GM23338 (cell line): ENCODE measurements around the gene CCDC184.

Experiments used
- CREB1 ChIP-seq: fragments of 250-450 bp; sonication (Bioruptor Pico); IDR thresholded peaks from 2 replicates; pipeline ENCODE4 v1.5.0; 2020; ENCODE audit warnings: low read depth, mild to moderate bottlenecking, moderate library complexity
- EZH2 ChIP-seq: fragments of 200-600 bp; sonication (generic); IDR thresholded peaks from one replicate; pipeline ENCODE4 v1.8.0; 2017; ENCODE audit warnings: antibody characterized with exemption, mild to moderate bottlenecking, low read depth; ENCODE audit not compliant: unreplicated experiment
- EZH2phosphoT487 ChIP-seq: fragments of 200-600 bp; sonication (generic); IDR thresholded peaks from one replicate; pipeline ENCODE4 v1.8.1; 2018; ENCODE audit warnings: antibody characterized with exemption; ENCODE audit not compliant: unreplicated experiment
- JUNB ChIP-seq: IDR thresholded peaks from one replicate; pipeline ENCODE4 v1.6.1; 2016; ENCODE audit warnings: antibody characterized with exemption; ENCODE audit not compliant: unreplicated experiment
- NANOG ChIP-seq: IDR thresholded peaks from 2 replicates; pipeline ENCODE4 v1.6.1; 2016; ENCODE audit warnings: antibody characterized with exemption, borderline replicate concordance
- POLR2AphosphoS5 ChIP-seq: IDR thresholded peaks from 2 replicates; pipeline ENCODE4 v1.6.1; 2016; ENCODE audit warnings: antibody characterized with exemption, low read depth
- STAT1 ChIP-seq: IDR thresholded peaks from one replicate; pipeline ENCODE4 v1.6.1; 2016; ENCODE audit warnings: antibody characterized with exemption; ENCODE audit not compliant: unreplicated experiment
- ZNF114 ChIP-seq: fragments of 250-450 bp; sonication (Bioruptor Pico); IDR thresholded peaks from 2 replicates; pipeline ENCODE4 v1.5.0; 2020; ENCODE audit warnings: mild to moderate bottlenecking, moderate library complexity
- ZNF331 ChIP-seq: fragments of 250-450 bp; sonication (Bioruptor Pico); IDR thresholded peaks from 2 replicates; pipeline ENCODE4 v1.5.0; 2020; ENCODE audit warnings: low read depth, mild to moderate bottlenecking, moderate library complexity
- TF ChIP-seq, protein P1 (sequence below), 2 experiments: fragments of 200-600 bp in 1 of 2; sonication (generic) in 1 of 2; conservative IDR thresholded peaks; 2 replicates each; pipeline versions ENCODE4 v1.5.1 to v1.6.1; 2016 to 2017; ENCODE audit warnings: antibody characterized with exemption in 2 of 2, low read depth in 2 of 2, mild to moderate bottlenecking in 2 of 2, moderate library complexity in 1 of 2
- TF ChIP-seq, protein P2 (sequence below): IDR thresholded peaks from one replicate; pipeline ENCODE4 v1.6.1; 2018; ENCODE audit warnings: antibody characterized with exemption; ENCODE audit not compliant: unreplicated experiment
- TF ChIP-seq, protein P3 (sequence below): IDR thresholded peaks from 2 replicates; pipeline ENCODE4 v1.6.1; 2016; ENCODE audit warnings: antibody characterized with exemption

DNA sequence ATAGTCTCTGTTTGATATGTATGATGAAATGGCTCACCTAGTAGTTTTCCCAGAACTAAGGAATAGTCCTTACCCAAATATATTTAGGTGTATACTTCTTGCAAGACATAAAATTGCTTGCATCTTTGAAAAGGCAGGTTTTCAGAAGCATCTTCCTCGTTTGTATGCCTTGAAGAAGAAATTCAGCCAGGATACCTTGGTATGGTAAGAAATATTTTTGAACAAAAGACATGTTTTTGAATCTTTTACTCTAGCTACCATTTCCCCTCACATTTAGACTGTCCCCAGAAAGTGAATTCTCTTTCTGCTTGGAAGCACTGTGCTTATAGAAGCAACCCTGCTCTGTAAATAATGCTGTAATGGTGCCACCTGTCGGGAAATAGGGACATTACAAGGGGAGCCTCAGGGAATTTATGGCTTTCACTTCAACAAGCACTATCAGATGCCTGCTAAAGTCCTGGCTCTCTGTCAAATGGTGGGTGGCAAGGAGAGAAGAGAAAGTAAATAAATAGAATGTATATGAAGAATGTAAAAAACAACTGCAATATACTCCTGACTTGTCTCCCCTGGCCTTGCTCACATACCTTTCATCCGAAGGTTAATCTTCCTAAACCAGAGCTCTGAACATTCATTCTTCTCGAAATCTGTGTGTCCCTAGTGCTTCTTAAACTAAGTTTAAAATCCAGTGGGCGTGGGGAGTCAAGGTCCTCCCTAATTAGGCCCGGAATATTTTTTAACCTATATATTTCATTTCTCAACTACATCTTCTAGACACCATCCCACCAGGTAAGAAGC is 6.1 kb downstream of the CCDC184 start:
- TF ChIP-seq, protein P1, sequence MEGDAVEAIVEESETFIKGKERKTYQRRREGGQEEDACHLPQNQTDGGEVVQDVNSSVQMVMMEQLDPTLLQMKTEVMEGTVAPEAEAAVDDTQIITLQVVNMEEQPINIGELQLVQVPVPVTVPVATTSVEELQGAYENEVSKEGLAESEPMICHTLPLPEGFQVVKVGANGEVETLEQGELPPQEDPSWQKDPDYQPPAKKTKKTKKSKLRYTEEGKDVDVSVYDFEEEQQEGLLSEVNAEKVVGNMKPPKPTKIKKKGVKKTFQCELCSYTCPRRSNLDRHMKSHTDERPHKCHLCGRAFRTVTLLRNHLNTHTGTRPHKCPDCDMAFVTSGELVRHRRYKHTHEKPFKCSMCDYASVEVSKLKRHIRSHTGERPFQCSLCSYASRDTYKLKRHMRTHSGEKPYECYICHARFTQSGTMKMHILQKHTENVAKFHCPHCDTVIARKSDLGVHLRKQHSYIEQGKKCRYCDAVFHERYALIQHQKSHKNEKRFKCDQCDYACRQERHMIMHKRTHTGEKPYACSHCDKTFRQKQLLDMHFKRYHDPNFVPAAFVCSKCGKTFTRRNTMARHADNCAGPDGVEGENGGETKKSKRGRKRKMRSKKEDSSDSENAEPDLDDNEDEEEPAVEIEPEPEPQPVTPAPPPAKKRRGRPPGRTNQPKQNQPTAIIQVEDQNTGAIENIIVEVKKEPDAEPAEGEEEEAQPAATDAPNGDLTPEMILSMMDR (conservative IDR thresholded peaks at IDR 0.05; ENCODE audit: low read depth in 2 of 2) = peak; percentile 90 to 96
- TF ChIP-seq EZH2 (no peak), POLR2AphosphoS5 (no peak), CREB1 (CRISPR knock-in tag) (no peak), JUNB (no peak), EZH2phosphoT487 (no peak), NANOG (no peak), STAT1 (no peak), ZNF331 (CRISPR knock-in tag) (no peak), ZNF114 (CRISPR knock-in tag) (no peak)
- TF ChIP-seq, protein P2, sequence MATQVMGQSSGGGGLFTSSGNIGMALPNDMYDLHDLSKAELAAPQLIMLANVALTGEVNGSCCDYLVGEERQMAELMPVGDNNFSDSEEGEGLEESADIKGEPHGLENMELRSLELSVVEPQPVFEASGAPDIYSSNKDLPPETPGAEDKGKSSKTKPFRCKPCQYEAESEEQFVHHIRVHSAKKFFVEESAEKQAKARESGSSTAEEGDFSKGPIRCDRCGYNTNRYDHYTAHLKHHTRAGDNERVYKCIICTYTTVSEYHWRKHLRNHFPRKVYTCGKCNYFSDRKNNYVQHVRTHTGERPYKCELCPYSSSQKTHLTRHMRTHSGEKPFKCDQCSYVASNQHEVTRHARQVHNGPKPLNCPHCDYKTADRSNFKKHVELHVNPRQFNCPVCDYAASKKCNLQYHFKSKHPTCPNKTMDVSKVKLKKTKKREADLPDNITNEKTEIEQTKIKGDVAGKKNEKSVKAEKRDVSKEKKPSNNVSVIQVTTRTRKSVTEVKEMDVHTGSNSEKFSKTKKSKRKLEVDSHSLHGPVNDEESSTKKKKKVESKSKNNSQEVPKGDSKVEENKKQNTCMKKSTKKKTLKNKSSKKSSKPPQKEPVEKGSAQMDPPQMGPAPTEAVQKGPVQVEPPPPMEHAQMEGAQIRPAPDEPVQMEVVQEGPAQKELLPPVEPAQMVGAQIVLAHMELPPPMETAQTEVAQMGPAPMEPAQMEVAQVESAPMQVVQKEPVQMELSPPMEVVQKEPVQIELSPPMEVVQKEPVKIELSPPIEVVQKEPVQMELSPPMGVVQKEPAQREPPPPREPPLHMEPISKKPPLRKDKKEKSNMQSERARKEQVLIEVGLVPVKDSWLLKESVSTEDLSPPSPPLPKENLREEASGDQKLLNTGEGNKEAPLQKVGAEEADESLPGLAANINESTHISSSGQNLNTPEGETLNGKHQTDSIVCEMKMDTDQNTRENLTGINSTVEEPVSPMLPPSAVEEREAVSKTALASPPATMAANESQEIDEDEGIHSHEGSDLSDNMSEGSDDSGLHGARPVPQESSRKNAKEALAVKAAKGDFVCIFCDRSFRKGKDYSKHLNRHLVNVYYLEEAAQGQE = no peak
- TF ChIP-seq, protein P3, sequence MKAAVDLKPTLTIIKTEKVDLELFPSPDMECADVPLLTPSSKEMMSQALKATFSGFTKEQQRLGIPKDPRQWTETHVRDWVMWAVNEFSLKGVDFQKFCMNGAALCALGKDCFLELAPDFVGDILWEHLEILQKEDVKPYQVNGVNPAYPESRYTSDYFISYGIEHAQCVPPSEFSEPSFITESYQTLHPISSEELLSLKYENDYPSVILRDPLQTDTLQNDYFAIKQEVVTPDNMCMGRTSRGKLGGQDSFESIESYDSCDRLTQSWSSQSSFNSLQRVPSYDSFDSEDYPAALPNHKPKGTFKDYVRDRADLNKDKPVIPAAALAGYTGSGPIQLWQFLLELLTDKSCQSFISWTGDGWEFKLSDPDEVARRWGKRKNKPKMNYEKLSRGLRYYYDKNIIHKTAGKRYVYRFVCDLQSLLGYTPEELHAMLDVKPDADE = no peak
